ENCODE measurements around the gene CXCR5.

CXCR5 gene

DNA sequence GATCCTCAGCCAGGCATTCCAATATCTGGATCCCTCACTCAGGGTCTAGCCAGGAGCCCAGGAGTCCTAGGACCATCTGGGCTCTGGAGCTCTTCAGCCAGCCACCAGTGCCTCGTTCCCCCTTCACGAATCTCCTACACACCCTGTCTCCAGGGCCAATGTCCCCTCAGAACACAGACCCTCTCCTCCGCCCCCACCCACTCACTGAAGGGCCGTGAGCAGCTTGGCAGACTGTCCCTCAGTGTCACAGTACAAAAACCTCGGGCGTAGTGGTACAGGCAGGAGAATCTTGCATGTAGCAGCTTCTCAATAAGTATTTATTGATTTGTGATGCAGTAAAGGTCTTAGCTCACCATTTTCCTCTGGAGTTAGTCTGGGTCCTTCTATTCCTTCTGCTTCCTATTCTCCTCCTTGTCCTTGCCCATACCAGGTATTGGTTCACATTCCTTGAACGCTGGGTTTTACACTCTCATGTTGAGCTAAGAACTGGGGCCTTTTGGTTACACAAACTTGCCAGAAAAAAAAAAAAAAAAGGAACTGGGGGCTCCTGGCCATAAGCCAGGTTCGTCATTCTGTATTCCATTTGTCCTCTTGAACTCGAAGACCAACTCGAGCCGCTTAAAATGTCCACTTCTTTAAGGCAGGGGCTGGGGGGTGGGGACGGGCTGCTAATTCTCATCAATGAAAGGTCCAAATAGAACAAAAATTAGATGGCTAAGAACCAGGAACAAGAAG is 2.3 kb downstream of the CXCR5 start:
- TF ChIP-seq, protein P1, sequence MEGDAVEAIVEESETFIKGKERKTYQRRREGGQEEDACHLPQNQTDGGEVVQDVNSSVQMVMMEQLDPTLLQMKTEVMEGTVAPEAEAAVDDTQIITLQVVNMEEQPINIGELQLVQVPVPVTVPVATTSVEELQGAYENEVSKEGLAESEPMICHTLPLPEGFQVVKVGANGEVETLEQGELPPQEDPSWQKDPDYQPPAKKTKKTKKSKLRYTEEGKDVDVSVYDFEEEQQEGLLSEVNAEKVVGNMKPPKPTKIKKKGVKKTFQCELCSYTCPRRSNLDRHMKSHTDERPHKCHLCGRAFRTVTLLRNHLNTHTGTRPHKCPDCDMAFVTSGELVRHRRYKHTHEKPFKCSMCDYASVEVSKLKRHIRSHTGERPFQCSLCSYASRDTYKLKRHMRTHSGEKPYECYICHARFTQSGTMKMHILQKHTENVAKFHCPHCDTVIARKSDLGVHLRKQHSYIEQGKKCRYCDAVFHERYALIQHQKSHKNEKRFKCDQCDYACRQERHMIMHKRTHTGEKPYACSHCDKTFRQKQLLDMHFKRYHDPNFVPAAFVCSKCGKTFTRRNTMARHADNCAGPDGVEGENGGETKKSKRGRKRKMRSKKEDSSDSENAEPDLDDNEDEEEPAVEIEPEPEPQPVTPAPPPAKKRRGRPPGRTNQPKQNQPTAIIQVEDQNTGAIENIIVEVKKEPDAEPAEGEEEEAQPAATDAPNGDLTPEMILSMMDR (IDR thresholded peaks at IDR 0.05; ENCODE audit: low read depth, low read length, missing control alignments), result no peak
- Histone ChIP-seq H3K4me3 (ENCODE audit: low read depth, low read length) (no peak overlapping the region), H3K36me3 (replicated peaks) (no peaks in the 10 kb centered on the region), H3K27ac (no peak overlapping the region), H3K27me3 (replicated peaks) (no peaks in the 10 kb centered on the region)
- no peak for DNase-seq
- in situ Hi-C loops (cut with HindIII; ENCODE audit: low pct_ligation_motif_present, low sequenced_read_pairs), result no loop called here

DNA sequence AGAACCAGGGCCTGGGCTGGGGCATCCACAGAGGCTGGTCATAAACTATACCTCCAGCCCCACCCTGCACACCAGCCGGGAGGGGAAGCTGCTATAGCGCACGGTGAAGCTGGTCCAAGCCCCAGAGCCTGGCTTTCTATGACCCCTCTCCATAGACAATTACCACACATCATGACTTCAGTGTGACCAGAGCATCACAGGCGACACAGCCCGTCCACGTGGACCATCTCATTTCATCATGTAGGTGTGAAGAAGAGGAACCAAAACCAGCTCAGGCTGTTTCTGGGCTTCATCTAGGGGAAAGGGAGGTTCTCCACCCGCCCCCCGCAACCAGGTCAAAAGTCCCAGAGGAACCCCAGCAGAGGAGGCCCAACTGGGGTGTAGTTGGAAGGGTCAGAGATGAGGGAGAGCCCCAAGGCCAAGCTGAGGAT is 3.0 kb downstream of the CXCR5 start:
- TF ChIP-seq, protein P1 (IDR thresholded peaks at IDR 0.05; ENCODE audit: low read depth, low read length, missing control alignments), result no peak
- no peak for DNase-seq
- H3K36me3 ChIP-seq (replicated peaks), result no peaks in the 10 kb centered on the region
- H3K4me3 ChIP-seq (ENCODE audit: low read depth, low read length), result no peak overlapping the region
- H3K27me3 ChIP-seq (replicated peaks), result no peaks in the 10 kb centered on the region
- H3K27ac ChIP-seq, result no peak overlapping the region
- in situ Hi-C loops (cut with HindIII; ENCODE audit: low pct_ligation_motif_present, low sequenced_read_pairs), result no loop called here

DNA sequence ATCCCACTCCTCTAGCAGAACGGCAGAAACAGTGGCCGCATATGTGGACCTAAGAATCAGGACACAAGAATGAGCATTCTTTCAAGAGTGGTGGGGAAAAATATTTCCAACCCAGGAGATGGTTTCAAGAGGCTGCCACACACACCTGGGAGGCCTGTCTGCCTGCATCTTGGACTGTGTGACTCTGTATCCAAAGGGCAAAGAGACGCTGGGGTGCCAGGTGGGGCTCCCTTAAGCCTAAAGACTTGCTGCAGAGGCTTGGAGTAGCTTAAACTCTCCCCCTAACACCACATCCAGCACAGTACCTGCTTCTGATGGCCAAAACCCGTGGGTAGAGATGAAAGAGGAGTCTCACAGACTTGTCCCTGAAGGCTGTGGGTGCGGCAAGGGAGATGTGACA is 3.5 kb downstream of the CXCR5 start:
- Histone ChIP-seq H3K27me3 (replicated peaks) (no peaks in the 10 kb centered on the region), H3K4me3 (ENCODE audit: low read depth, low read length) (no peak overlapping the region), H3K27ac (peak overlapping the region; percentile 43), H3K36me3 (replicated peaks) (no peaks in the 10 kb centered on the region)
- TF ChIP-seq, protein P1 (IDR thresholded peaks at IDR 0.05; ENCODE audit: low read depth, low read length, missing control alignments), result no peak
- no peak for DNase-seq
- in situ Hi-C loops (cut with HindIII; ENCODE audit: low pct_ligation_motif_present, low sequenced_read_pairs), result no loop called here

DNA sequence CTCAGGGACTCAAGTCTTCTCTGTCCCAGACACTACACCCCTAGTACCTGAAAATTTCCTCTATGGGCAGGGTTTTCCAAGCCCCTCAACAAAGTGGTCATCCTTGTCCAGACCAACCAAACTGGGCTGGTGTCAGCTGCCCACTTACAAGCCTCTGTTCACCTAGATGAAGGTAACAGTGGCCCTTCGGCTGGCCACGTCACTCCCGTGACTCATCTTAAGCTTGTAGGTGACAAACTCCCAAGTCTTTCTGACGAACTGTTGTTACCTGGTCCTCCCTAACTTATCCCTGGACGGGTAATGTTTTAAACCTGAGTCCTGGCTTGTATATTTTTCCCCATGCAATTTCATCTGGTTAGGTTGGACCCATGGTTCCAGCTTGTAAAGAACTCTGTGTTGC is 4.7 kb downstream of the CXCR5 start:
- TF ChIP-seq, protein P1 (IDR thresholded peaks at IDR 0.05; ENCODE audit: low read depth, low read length, missing control alignments), result no peak
- no peak for DNase-seq
- in situ Hi-C loops (cut with HindIII; ENCODE audit: low pct_ligation_motif_present, low sequenced_read_pairs), result no loop called here

DNA sequence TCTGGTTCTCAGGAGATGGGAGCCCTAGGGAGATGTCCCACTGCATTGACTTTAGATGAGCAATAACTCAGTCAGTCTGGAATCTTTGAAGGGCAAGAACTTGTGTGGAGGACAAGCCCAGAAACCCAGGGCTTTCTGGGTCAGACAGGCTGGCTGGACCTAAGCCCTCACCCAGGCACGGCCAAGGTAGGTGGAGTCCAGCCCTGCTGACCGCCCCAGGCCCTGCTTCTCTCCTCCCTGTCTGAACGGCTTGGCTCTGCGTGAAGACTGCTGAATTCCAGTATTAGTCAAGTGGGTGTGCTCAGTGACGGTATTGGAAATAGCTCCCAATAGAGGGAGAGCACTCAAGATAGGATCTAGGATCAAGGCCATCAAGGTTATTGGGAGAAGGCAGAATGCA is 6.1 kb downstream of the CXCR5 start:
- Histone ChIP-seq H3K27ac (no peak overlapping the region), H3K27me3 (replicated peaks) (no peaks in the 10 kb centered on the region), H3K4me3 (ENCODE audit: low read depth, low read length) (no peak overlapping the region), H3K36me3 (replicated peaks) (no peaks in the 10 kb centered on the region)
- DNase-seq, result peak; percentile 47
- TF ChIP-seq, protein P1 (IDR thresholded peaks at IDR 0.05; ENCODE audit: low read depth, low read length, missing control alignments), result no peak
- in situ Hi-C loops (cut with HindIII; ENCODE audit: low pct_ligation_motif_present, low sequenced_read_pairs), result no loop called here

More for the DNA sequence above, 4.7 kb downstream of the CXCR5 start:
- Histone ChIP-seq H3K27me3 (replicated peaks) (no peaks in the 10 kb centered on the region), H3K27ac (peak overlapping the region; percentile 43), H3K36me3 (replicated peaks) (no peaks in the 10 kb centered on the region), H3K4me3 (ENCODE audit: low read depth, low read length) (no peak overlapping the region)

DNA sequence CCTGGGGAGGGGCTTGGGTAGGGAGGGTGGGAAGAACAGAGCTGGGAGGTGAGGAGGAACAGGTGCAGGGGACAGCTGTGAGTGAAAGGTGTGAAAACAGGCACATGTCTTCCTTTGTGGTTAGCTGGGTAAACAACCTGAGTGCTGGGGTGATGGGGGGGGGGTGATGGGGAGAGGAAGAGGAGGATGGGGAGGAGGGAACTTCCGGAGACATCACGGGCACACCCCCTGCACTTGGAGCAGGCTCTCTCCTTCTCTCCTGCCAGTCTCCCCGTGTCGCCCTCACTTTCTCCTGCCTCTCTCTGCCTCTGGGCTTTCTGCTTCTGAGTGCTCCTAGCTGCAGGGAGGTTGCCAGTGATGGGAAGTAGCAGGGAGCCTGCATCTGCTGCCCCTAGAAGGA is 8.8 kb downstream of the CXCR5 start:
- no peak for DNase-seq
- Histone ChIP-seq H3K27me3 (replicated peaks) (no peaks in the 10 kb centered on the region), H3K27ac (no peak overlapping the region), H3K4me3 (ENCODE audit: low read depth, low read length) (no peak overlapping the region), H3K36me3 (replicated peaks) (peaks cover 3% of the 10 kb centered on the region)
- TF ChIP-seq, protein P1 (IDR thresholded peaks at IDR 0.05; ENCODE audit: low read depth, low read length, missing control alignments), result no peak
- in situ Hi-C loops (cut with HindIII; ENCODE audit: low pct_ligation_motif_present, low sequenced_read_pairs), result no loop called here
